H9 (cell line): Measurements from ENCODE around the gene PERCC1. TPM values are rescaled to one million over a fixed set of nuclear protein-coding genes. Genes with fewer than 3 reads are reported as not detected.
A peak's percentile ranks its signal among the peaks of the same experiment; 100 is the strongest.

Experiments
- DNase-seq: peaks from one replicate; pipeline ENCODE4 v3.0.0-alpha.2; 2017
- H2AFZ ChIP-seq: one replicate; pipeline ENCODE4 v1.6.1; 2013; ENCODE audit warnings: mild to moderate bottlenecking, low read length, control low read depth, moderate library complexity
- H2AK5ac ChIP-seq: 2 replicates; pipeline ENCODE4 v1.6.1; 2013; ENCODE audit warnings: low read length, control low read depth, mixed read lengths; ENCODE audit not compliant: insufficient read length
- H2BK120ac ChIP-seq: one replicate; pipeline ENCODE4 v1.6.1; 2013; ENCODE audit warnings: low read depth, mild to moderate bottlenecking, low read length, control low read depth, inconsistent platforms; ENCODE audit not compliant: poor library complexity, severe bottlenecking
- H2BK12ac ChIP-seq: 2 replicates; pipeline ENCODE4 v1.6.1; 2013; ENCODE audit warnings: low read length, control low read depth, mixed read lengths, low read depth; ENCODE audit not compliant: insufficient read length
- H2BK15ac ChIP-seq: 2 replicates; pipeline ENCODE4 v1.6.1; 2013; ENCODE audit warnings: low read depth, low read length, control low read depth
- H2BK20ac ChIP-seq: one replicate; pipeline ENCODE4 v1.6.1; 2013; ENCODE audit warnings: low read depth, mild to moderate bottlenecking, low read length, control low read depth, inconsistent platforms; ENCODE audit not compliant: poor library complexity, severe bottlenecking
- H2BK5ac ChIP-seq: 2 replicates; pipeline ENCODE4 v1.6.1; 2013; ENCODE audit warnings: low read length, control low read depth, mixed read lengths; ENCODE audit not compliant: insufficient read length
- H3K14ac ChIP-seq: 2 replicates; pipeline ENCODE4 v1.6.1; 2013; ENCODE audit warnings: low read length, control low read depth; ENCODE audit not compliant: insufficient read depth
- H3K18ac ChIP-seq: 2 replicates; pipeline ENCODE4 v1.6.1; 2013; ENCODE audit warnings: low read depth, mild to moderate bottlenecking, mixed read lengths, low read length, control low read depth; ENCODE audit not compliant: insufficient read length
- H3K23ac ChIP-seq: 2 replicates; pipeline ENCODE4 v1.6.1; 2013; ENCODE audit warnings: low read length, control low read depth, mixed read lengths, low read depth; ENCODE audit not compliant: insufficient read length
- H3K23me2 ChIP-seq: 2 replicates; pipeline ENCODE4 v1.6.1; 2013; ENCODE audit warnings: low read depth, mild to moderate bottlenecking, mixed read lengths, low read length, control low read depth; ENCODE audit not compliant: insufficient read length, poor library complexity, severe bottlenecking
- H3K27ac ChIP-seq: 2 replicates; pipeline ENCODE4 v1.5.1; 2013; ENCODE audit warnings: low read length, control low read depth, mixed read lengths, low read depth; ENCODE audit not compliant: insufficient read length
- H3K27me3 ChIP-seq: 2 replicates; pipeline ENCODE4 v1.6.1; 2013; ENCODE audit warnings: low read length, control low read depth, inconsistent platforms; ENCODE audit not compliant: insufficient read depth
- H3K4ac ChIP-seq: 2 replicates; pipeline ENCODE4 v1.6.1; 2013; ENCODE audit warnings: low read depth, mild to moderate bottlenecking, control low read depth, inconsistent platforms, low read length, moderate library complexity
- H3K4me1 ChIP-seq: 2 replicates; pipeline ENCODE4 v1.6.1; 2013; ENCODE audit warnings: low read length, control low read depth, inconsistent platforms; ENCODE audit not compliant: insufficient read depth
- H3K4me2 ChIP-seq: 2 replicates; pipeline ENCODE4 v1.6.1; 2013; ENCODE audit warnings: low read length, control low read depth, mixed read lengths; ENCODE audit not compliant: insufficient read length, insufficient read depth
- H3K56ac ChIP-seq: 2 replicates; pipeline ENCODE4 v1.6.1; 2013; ENCODE audit warnings: low read depth, mild to moderate bottlenecking, mixed read lengths, low read length, control low read depth; ENCODE audit not compliant: insufficient read length
- H3K79me1 ChIP-seq: 2 replicates; pipeline ENCODE4 v1.6.1; 2013; ENCODE audit warnings: low read depth, mild to moderate bottlenecking, moderate library complexity, low read length, control low read depth, inconsistent platforms; ENCODE audit not compliant: insufficient read depth, poor library complexity, severe bottlenecking
- H3K79me2 ChIP-seq: 2 replicates; pipeline ENCODE4 v1.6.1; 2013; ENCODE audit warnings: low read length, control low read depth, inconsistent platforms; ENCODE audit not compliant: insufficient read depth
- H3K9ac ChIP-seq: 2 replicates; pipeline ENCODE4 v1.6.1; 2013; ENCODE audit warnings: low read length, control low read depth, mixed read lengths; ENCODE audit not compliant: insufficient read length; ENCODE audit errors: extremely low read depth
- H3K9me3 ChIP-seq: one replicate; pipeline ENCODE4 v1.6.1; 2013; ENCODE audit warnings: low read depth, low read length, inconsistent platforms; ENCODE audit not compliant: control insufficient read depth
- H3T11ph ChIP-seq: one replicate; pipeline ENCODE4 v1.6.1; 2013; ENCODE audit warnings: mild to moderate bottlenecking, low read length, control low read depth, inconsistent platforms
- H4K20me1 ChIP-seq: one replicate; pipeline ENCODE4 v1.6.1; 2013; ENCODE audit not compliant: control insufficient read depth, insufficient read length, insufficient read depth
- H4K5ac ChIP-seq: 2 replicates; pipeline ENCODE4 v1.6.1; 2013; ENCODE audit warnings: low read depth, mild to moderate bottlenecking, mixed read lengths, low read length, control low read depth; ENCODE audit not compliant: insufficient read length
- H4K8ac ChIP-seq: replicated peaks from 2 replicates; pipeline ENCODE4 v1.6.1; 2013; ENCODE audit warnings: low read length, control low read depth, mixed read lengths, low read depth; ENCODE audit not compliant: insufficient read length
- H4K91ac ChIP-seq: 2 replicates; pipeline ENCODE4 v1.6.1; 2013; ENCODE audit warnings: low read depth, mild to moderate bottlenecking, moderate library complexity, mixed read lengths, low read length, control low read depth; ENCODE audit not compliant: insufficient read length
- H3K27ac Mint-ChIP-seq, 3 experiments: 2 replicates in 2 of 3; 3 replicates in 1 of 3; pipeline ENCODE4 v1.8.0; 2020 to 2021; ENCODE audit warnings: mixed read lengths in 3 of 3, mild to moderate bottlenecking in 1 of 3, moderate library complexity in 1 of 3
- H3K27me3 Mint-ChIP-seq: 2 replicates; pipeline ENCODE4 v1.8.0; 2021; ENCODE audit warnings: low read depth, mild to moderate bottlenecking, moderate library complexity, mixed read lengths
- H3K36me3 Mint-ChIP-seq, 3 experiments: 2 replicates in 2 of 3; 3 replicates in 1 of 3; pipeline ENCODE4 v1.8.0; 2020 to 2021; ENCODE audit warnings: low read depth in 3 of 3, mixed read lengths in 3 of 3; ENCODE audit not compliant: insufficient read depth in 1 of 3
- H3K4me1 Mint-ChIP-seq, 2 experiments: 2 replicates each; pipeline ENCODE4 v1.8.0; 2020; ENCODE audit warnings: mixed read lengths in 2 of 2
- H3K4me3 Mint-ChIP-seq, 2 experiments: 2 replicates in 1 of 2; 3 replicates in 1 of 2; pipeline ENCODE4 v1.8.0; 2020 to 2021; ENCODE audit warnings: mild to moderate bottlenecking in 2 of 2, mixed read lengths in 2 of 2, moderate library complexity in 1 of 2
- H3K9me3 Mint-ChIP-seq, 2 experiments: 2 replicates in 1 of 2; 3 replicates in 1 of 2; pipeline ENCODE4 v1.8.0; 2020; ENCODE audit warnings: mild to moderate bottlenecking in 2 of 2, mixed read lengths in 2 of 2, moderate library complexity in 1 of 2
- WGBS: extraction: QIAGEN DNeasy Blood & Tissue Kit; methylation state at CpG from one replicate; pipeline ENCODE4 v1.1.7; 2013; ENCODE audit warnings: missing lambda C conversion rate, low lambda C conversion rate, mixed read lengths; ENCODE audit not compliant: insufficient read length; ENCODE audit errors: extremely low coverage; 5-methylcytosine and 5-hydroxymethylcytosine counted together
- total RNA-seq: library from RNA; stranded (reverse); gene quantifications from 2 replicates; pipeline ENCODE4 v1.2.1, GENCODE V29; 2021
- TF ChIP-seq, protein P1 (sequence below): fragments of 200-600 bp; sonication (generic); conservative IDR thresholded peaks from 3 replicates; pipeline ENCODE4 v1.8.0; 2021; ENCODE audit warnings: antibody characterized with exemption, mild to moderate bottlenecking

PERCC1 gene
- total RNA-seq, 1 experiment from 2014 or later: not detected

DNA sequence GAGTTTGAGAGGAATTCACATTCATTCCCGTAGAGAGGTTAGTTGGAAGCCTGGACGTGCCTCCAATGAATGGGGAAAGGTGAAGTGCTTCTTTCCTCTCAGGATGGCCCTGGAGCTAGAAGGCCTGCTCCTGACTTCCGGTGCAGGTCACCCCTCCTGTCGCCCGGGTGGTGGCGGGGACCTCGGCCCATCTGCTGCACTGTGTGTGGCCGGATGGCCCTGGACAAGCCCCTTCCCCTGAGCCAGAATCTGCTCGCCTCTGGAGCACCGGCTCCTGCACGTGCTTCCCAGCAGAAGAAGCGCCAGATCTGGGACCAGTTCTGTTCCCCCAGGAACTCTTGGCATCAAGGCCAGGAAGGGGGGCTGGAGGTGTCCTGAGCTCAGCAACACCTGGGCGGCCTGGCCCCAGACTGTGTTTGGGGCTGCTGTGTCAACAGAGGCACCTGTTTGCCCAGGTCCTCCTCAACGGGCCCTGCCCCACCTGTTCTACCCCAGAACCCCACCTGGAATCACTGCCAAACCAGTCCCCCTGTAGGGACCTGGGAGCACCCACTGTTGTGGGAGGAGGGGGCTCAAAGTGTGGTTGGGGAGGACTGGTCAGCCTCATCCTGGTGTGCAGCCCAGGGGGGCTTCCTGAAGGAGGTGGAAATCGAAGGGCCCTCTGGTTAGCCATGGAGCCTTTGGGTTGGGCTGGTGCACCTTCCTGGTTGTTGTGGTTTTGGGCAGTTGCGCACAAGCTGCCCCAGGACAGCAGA lies 5.1 kb upstream of the PERCC1 start:
- no peak overlapping the region for H3K27ac Mint-ChIP-seq
- H3K9me3 Mint-ChIP-seq: peaks cover 6 to 10% of the 10 kb centered on the region in 2 experiments; a peak in 4 of 5 replicates

More for the DNA sequence above, 5.1 kb upstream of the PERCC1 start:
- Mint-ChIP-seq H3K27me3 (no peaks in the 10 kb centered on the region; the same call in 1 of the 2 replicates), H3K4me3 (no peak overlapping the region), H3K36me3 (peaks cover 0 to 6% (median 0%) of the 10 kb centered on the region in 3 experiments; a peak in 2 of 7 replicates), H3K4me1 (peaks cover 0 to 4% of the 10 kb centered on the region in 2 experiments; a peak in 2 of 4 replicates)
- no peak overlapping the region for H2BK12ac ChIP-seq
- H3K14ac ChIP-seq: no peak overlapping the region; the same call in 1 of the 2 replicates
- H4K5ac ChIP-seq: no peak overlapping the region
- no peak overlapping the region for H2BK15ac ChIP-seq
- H2BK5ac ChIP-seq: no peak overlapping the region
- no CpG with 5 or more reads among the region's 16 CpGs for WGBS
- H3K27me3 ChIP-seq: no peaks in the 10 kb centered on the region
- H3K23ac ChIP-seq: no peak overlapping the region
- H3K79me2 ChIP-seq: no peaks in the 10 kb centered on the region
- peaks cover 6% of the 10 kb centered on the region for H3K23me2 ChIP-seq
- peak overlapping the region; percentile 15 for H3K18ac ChIP-seq
- no peak overlapping the region for H4K8ac ChIP-seq
- no peak overlapping the region for H3T11ph ChIP-seq
- H3K4ac ChIP-seq: peak overlapping the region; percentile 55; the same call in 1 of the 2 replicates
- no peak overlapping the region for H2AFZ ChIP-seq
- no peak overlapping the region for H2BK20ac ChIP-seq
- no peak overlapping the region for H2AK5ac ChIP-seq
- no peak for DNase-seq
- no peak overlapping the region for H4K91ac ChIP-seq
- no peak overlapping the region for H3K56ac ChIP-seq
- H3K9ac ChIP-seq: no peak overlapping the region
- H3K4me2 ChIP-seq: no peak overlapping the region
- TF ChIP-seq, protein P1, sequence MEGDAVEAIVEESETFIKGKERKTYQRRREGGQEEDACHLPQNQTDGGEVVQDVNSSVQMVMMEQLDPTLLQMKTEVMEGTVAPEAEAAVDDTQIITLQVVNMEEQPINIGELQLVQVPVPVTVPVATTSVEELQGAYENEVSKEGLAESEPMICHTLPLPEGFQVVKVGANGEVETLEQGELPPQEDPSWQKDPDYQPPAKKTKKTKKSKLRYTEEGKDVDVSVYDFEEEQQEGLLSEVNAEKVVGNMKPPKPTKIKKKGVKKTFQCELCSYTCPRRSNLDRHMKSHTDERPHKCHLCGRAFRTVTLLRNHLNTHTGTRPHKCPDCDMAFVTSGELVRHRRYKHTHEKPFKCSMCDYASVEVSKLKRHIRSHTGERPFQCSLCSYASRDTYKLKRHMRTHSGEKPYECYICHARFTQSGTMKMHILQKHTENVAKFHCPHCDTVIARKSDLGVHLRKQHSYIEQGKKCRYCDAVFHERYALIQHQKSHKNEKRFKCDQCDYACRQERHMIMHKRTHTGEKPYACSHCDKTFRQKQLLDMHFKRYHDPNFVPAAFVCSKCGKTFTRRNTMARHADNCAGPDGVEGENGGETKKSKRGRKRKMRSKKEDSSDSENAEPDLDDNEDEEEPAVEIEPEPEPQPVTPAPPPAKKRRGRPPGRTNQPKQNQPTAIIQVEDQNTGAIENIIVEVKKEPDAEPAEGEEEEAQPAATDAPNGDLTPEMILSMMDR: no peak
- no peaks in the 10 kb centered on the region for H4K20me1 ChIP-seq
- H2BK120ac ChIP-seq: no peak overlapping the region
- no peaks in the 10 kb centered on the region for H3K79me1 ChIP-seq
- H3K9me3 ChIP-seq: no peaks in the 10 kb centered on the region
- H3K4me1 ChIP-seq: no peaks in the 10 kb centered on the region
- H3K27ac ChIP-seq: no peak overlapping the region
